Fibroblast of lung (primary cell): ENCODE measurements around the gene CCDC157.

Experiments used
- CTCF ChIP-seq, 2 donors: IDR thresholded peaks in 1 of 2; conservative IDR thresholded peaks in 1 of 2; 1 replicate in 1 of 2; 2 replicates in 1 of 2; pipeline ENCODE4 v1.5.1; 2011 to 2012; ENCODE audit warnings: low read length in 2 of 2, control low read depth in 1 of 2, inconsistent platforms in 1 of 2, low read depth in 1 of 2, mild to moderate bottlenecking in 1 of 2
- EZH2 ChIP-seq: IDR thresholded peaks from 2 replicates; pipeline ENCODE4 v1.5.1; 2012; ENCODE audit warnings: low read length, control low read depth, mild to moderate bottlenecking; ENCODE audit errors: missing control alignments

- TF ChIP-seq CTCF (conservative IDR thresholded peaks at IDR 0.05 in 1 of 2, IDR thresholded peaks at IDR 0.05 in 1 of 2; ENCODE audit: low read depth in 1 of 2, low read length in 2 of 2) (no peak), EZH2 (no peak)
Observed at GRCh38 chr22:30309951-30310741, 46.7 kb upstream of the CCDC157 start.
